KOPT-K1 (cell line): ENCODE data around the gene NPTXR.

Source experiments
- H3K27ac ChIP-seq: fragments of 200-600 bp; sonication (generic); 2 replicates; pipeline ENCODE4 v1.5.1; 2016; ENCODE audit warnings: antibody characterized with exemption, mild to moderate bottlenecking, low read depth, low read length; ENCODE audit not compliant: poor library complexity, severe bottlenecking
- H3K36me3 ChIP-seq: fragments of 200-600 bp; sonication (generic); 2 replicates; pipeline ENCODE4 v1.5.1; 2017; ENCODE audit warnings: antibody characterized with exemption, mild to moderate bottlenecking, low read length, moderate library complexity; ENCODE audit not compliant: insufficient read depth
- H3K9me3 ChIP-seq: fragments of 200-600 bp; sonication (generic); 2 replicates; pipeline ENCODE4 v1.5.1; 2017; ENCODE audit warnings: antibody characterized with exemption, low read length, mild to moderate bottlenecking; ENCODE audit not compliant: insufficient read depth, poor library complexity, severe bottlenecking

The NPTXR gene

DNA sequence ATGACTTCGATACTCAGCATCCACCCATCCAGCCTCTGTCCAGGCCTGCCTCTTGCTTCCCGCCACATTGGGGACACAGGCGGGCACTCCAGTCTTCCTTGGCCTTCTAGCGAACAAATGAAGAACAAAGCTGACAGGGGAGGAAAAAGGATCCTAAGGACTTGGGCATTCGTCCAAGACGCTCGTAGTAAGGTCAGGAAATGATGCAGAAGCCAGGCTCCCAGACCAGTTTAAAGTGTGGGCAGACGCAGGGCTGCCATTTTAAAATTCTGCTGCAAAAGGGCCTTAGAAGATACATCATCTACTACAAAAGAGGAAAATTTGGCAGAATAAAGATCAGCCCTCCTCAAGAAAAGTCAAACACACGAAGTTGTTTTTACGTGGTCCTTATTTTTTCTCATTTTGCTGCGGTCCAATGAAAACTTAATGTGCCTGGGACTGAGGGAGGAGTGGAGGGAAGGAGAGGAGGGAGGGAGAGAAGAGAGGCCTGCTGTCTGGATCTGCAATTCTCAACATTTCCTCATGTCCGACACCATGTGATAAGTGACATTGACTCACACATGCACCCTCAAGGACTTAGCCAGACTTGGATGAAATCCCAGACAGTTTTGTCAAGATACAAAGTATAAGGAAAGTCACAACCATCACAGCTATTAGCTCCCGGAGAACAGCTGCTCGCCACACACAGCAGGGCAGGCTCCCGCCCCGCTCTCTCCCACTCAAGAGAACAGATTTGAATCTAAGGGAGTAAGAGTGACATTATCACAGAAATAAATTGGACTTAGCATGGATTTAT lies 55.6 kb downstream of the NPTXR start:
- no peaks in the 10 kb centered on the region for H3K36me3 ChIP-seq
- no peaks in the 10 kb centered on the region for H3K9me3 ChIP-seq
- H3K27ac ChIP-seq, result no peak overlapping the region

DNA sequence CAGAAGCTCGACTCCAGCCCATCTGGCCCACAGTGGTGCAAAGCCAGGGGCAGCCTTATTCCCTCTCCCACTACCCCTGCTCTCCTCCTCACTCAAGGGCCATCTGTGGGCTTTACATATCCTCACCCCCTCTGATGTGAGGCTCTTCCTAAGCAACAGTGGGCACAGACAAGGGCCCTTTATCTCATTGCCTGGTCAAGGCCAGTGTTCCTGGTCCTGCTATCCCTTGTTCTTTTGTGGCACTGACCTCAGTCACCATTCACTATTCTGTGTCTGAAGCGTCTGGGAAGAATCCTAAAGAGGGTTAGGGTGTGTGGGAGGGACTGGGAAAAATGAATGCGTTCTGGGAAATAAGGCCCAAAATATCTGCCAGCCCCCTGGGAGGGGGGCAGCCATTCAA lies 57.2 kb downstream of the NPTXR start:
- Histone ChIP-seq H3K36me3 (no peaks in the 10 kb centered on the region), H3K27ac (no peak overlapping the region), H3K9me3 (no peaks in the 10 kb centered on the region)

DNA sequence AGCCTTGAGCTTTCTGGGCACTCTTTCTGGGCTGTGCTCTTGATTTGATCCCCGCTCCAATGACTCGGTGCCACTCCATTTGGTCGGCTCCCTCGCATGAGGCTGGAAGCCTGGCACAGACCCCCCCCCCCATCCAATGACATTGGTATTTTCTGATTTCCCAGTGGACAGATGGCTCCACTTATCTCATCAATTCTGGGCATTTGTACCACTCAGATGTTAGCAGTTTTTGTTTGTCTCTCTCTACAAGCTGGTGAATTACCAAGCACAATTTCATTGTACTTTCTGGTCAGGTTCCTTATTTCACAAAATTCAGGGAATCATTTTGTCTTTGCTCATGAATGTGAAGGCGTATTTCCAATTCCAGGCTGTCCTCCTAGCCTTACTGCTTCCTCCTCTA lies 59.0 kb downstream of the NPTXR start:
- no peaks in the 10 kb centered on the region for H3K9me3 ChIP-seq
- H3K36me3 ChIP-seq, result no peaks in the 10 kb centered on the region
- no peak overlapping the region for H3K27ac ChIP-seq

DNA sequence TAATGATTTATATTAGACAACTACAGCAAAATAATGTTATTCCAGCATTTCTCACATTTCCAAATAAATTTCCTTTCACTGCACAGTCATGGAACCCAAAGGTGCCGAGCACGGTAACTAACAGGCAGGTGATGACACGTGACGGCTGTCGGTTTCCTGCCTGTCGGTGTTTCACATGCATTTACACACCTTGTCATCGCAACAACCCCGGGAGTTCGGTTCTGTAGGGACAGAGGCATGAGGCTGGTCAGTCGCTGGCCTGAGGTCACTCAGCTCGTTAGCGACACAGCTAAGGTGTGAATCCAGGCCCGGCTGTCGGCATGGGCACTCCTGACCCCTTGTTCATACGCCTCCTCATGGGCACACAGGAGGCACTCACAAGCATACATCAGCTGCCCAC lies 59.8 kb downstream of the NPTXR start:
- Histone ChIP-seq H3K27ac (no peak overlapping the region), H3K36me3 (no peaks in the 10 kb centered on the region), H3K9me3 (no peaks in the 10 kb centered on the region)

DNA sequence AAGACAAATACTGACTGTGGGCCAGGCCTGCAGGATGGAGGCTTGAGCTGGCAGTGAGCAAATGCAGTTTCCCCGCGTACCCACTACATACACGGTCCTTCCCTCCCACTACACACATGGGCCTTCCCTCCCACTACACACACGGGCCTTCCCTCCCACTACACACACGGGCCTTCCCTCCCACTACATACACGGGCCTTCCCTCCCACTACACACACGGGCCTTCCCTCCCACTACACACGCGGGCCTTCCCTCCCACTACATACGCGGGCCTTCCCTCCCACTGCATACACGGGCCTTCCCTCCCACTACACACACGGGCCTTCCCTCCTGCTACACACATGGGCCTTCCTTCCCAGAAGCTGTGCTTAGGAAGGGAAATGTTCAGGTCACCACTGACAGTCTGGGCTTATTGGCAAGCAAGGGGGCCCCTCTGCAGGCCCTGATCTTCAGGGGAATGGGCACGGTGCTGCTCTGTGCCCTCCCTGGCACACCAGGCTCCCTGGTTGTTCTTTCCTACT lies 60.7 kb downstream of the NPTXR start:
- Histone ChIP-seq H3K9me3 (no peaks in the 10 kb centered on the region), H3K36me3 (no peaks in the 10 kb centered on the region), H3K27ac (no peak overlapping the region)

DNA sequence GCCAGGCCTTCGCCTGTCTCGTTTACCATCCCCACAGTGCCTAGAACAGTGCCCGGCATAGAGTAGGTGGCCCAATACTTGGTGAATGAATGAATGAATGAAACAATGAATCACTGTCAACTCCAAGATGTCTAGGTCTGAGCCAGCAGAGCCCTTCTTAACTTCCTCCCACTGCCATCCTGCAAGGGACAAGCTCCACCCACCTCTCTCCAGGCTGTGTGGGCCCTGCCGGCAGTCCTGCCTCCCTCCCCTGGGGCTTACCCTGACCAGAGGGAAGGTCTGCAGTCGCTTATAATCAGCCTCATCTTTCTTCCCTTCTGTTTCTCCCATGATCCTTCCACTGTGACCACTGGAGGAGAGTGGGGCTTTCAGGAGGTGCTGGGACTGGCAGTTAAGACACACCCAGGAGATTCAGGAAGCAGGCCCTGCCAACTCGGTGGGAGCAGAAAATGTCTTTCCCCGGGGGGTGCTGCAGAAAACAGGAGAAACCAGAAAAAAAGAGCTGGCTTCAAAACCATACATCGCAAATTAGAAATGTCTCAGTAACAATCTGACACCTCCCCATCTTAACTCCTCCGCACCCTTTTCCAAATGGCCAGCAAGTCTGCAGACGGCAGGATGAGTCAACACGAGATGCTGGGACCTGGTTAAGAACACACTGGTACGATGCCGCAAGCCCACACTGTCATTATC lies 61.3 kb downstream of the NPTXR start:
- Histone ChIP-seq H3K36me3 (no peaks in the 10 kb centered on the region), H3K27ac (no peak overlapping the region), H3K9me3 (no peaks in the 10 kb centered on the region)

DNA sequence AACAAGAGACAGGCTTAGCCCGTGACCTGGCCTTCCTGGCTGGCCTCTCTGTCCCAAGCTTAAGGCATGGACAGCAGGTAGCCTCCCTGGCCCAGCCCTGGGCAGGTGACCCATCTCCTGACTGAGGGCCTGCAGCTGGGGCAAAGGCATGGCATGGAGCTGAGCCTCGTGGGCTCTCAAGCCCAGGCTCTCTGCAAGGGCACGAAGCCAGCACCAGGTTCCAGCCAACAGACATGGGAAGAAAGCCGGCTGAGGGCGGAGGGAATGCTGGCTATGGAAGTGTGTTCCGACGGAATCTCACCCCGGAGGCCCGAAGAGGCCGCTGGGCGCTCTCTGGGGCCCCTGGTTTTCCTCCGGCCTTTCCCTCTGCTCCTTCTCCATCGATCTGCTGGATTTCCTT lies 62.8 kb downstream of the NPTXR start:
- no peak overlapping the region for H3K27ac ChIP-seq
- no peaks in the 10 kb centered on the region for H3K9me3 ChIP-seq
- H3K36me3 ChIP-seq, result no peaks in the 10 kb centered on the region

DNA sequence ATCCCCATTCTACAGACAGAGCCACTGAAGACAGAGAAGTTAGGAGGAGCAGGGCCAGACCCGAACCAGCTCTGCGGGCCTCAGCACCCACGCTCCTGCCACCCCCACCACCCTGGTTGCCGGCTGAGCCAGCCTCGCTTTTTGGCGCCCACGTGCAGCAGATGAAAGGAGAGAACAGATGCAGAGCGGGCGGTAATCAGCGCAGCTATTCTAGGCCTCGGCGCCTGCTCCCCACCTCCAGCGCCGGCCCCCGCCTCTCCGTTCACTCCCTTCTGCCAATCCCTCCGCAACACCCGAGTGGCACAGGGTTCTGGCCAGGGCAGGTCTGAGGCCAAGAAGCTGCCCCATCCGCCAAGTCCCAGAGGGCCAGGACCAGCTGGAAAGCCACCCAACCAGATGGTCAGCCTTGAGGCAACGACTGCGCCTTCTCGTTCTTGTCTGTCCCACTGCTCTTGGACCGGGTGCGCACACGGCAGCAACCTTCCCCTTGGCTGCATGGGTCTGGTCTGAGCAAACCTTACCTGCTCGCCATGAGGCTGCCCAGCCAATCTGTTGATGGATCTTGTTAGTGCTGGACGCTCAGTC lies 66.6 kb downstream of the NPTXR start:
- no peak overlapping the region for H3K27ac ChIP-seq
- H3K36me3 ChIP-seq, result no peaks in the 10 kb centered on the region
- no peaks in the 10 kb centered on the region for H3K9me3 ChIP-seq

DNA sequence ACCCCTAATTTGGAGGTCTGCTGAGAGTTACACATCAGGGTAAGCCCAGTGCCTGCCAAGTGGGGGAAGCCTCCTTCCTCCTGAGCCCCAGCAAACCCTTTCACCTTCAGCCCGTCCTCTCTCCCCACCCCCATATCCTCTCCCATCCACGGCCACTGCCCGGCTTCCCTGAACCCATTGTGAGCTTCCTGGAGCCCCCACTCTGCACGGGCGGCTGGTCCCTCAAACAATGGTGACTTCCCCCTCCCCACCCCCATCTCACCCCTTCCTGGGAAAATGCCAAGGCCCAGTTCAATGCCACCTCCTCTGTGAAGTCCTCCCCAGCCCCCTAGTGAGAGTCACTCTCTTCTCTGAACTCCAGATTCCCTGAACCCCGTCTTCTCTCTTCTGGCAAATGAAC lies 67.7 kb downstream of the NPTXR start:
- Histone ChIP-seq H3K9me3 (no peaks in the 10 kb centered on the region), H3K27ac (no peak overlapping the region), H3K36me3 (no peaks in the 10 kb centered on the region)

DNA sequence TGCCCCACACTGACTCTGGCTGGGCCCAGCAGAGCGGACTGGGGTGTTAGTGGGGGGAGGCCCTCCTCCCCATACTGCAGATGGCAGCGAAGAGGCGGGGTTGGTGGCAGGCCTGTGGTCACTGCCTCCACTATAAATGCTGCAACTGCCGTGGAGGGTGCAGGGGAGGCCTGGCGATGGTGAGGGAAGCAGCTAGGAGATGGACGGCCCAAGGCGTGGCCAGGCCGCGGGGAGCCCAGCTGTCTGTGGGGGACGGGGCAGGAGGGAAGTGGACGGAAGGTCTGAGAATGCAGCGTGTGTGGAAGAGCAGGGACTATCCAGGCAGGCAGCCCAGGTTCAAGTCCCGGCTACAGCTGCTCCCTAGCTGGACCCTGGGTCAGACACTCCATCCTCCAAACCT lies 68.2 kb downstream of the NPTXR start:
- Histone ChIP-seq H3K9me3 (no peaks in the 10 kb centered on the region), H3K36me3 (no peaks in the 10 kb centered on the region), H3K27ac (no peak overlapping the region)

DNA sequence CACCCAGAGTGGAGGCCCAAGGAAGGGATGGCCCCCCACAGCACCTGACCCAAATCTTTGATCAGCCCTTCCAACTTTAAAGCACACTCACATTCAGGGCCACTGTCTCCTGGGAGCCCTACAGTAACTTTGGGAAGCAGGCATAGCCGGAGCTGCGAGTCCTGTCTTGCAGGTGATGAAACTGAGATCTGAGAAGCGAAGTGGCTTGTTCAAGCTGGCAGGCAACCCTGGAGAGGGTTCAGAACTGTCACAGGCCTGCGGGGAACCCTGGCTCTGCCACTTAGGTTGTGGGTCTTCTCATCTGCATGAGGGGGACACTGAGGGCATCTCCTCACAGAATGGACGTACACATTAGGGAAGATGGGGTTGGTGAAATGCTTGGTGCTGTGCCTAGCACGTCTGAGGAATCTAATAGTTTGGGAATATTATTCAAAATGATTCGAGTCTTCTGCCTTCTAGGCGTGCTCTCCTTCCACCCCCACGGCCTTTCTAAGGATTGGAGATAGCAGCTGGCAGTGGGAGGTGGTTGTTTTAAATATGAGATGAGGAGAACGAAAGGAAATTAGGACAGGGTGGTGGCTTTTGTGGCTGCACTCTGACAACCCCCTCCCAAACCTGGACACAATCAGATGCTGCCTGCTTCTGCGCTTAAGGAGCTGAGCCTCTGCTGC lies 69.2 kb downstream of the NPTXR start:
- Histone ChIP-seq H3K36me3 (no peaks in the 10 kb centered on the region), H3K27ac (no peak overlapping the region), H3K9me3 (no peaks in the 10 kb centered on the region)

DNA sequence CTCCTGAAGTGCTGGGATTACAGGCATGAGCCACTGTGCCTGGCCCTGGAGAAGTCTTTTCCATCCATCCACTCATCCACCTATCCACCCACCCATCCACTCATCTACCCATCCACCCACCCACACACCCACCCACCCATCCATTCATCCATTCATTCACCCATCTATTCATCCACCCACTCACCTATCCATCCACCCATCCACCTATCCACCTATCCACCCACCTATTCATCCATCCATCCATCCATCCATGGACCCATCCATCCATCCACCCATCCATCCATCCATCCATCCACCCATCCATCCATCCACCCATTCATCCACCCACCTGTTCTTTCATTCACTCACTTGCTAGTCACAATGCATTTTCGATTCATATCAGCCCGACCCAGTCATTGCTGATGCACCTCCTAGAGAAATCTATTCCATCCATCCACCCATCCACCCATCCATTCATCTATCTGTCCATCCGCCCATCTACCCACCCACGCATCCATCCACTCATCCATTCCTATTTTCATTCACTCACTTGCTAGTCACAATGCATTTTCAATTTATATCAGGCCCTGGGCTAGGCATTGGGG lies 70.4 kb downstream of the NPTXR start:
- Histone ChIP-seq H3K9me3 (no peaks in the 10 kb centered on the region), H3K27ac (no peak overlapping the region), H3K36me3 (no peaks in the 10 kb centered on the region)

DNA sequence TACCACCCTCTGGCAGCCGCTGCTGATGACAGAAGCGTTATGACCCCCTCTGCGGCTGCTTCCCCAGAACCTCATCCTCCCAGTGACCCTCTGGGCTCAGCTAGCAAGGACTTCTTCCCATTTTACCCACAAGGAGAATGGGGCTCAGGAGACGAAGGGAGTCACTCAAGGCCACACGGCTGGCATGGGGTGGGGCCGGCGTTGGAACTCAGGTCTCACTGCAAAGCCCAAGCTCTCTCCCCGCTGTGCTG lies 71.3 kb downstream of the NPTXR start:
- Histone ChIP-seq H3K9me3 (no peaks in the 10 kb centered on the region), H3K36me3 (no peaks in the 10 kb centered on the region), H3K27ac (no peak overlapping the region)

DNA sequence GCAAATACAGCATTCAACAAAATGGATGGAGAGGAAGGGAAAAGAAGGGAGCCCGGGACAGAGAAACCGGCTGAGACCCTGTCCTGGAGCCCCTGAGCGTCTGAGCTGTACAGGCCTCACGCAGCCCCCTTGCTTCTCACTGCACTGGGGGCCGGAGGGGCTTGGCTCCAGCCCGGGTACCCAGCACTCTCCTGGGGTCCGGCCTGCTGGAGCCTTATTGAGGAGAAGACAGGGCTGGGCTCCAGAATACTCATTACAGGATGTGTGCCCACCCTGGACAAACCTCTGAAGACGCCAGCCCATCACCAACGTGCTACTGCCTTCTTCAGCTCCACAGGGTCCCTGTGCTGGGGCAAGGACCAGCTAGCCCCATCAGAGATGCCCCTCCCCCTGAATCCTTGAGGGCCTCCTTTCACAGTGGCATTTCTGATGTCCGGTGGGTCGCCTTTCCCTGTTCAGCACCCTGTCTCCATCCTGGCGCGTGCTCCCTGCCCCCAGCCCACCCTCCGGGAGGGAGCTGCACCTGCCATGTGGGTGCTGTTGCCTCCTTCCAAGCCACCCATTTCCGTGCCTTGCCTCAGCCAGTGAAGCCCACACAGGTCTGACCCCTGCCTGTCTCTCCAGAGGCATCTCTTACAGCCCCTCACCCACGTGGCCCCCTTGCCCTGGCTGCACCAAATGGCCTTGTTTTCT lies 73.4 kb downstream of the NPTXR start:
- H3K27ac ChIP-seq, result no peak overlapping the region
- H3K36me3 ChIP-seq, result no peaks in the 10 kb centered on the region
- H3K9me3 ChIP-seq, result no peaks in the 10 kb centered on the region
